Muscle layer of colon (tissue), 2 donors: Measurements from ENCODE around the gene POLR3H.

Experiments
- H3K27ac ChIP-seq: one replicate; pipeline ENCODE4 v1.7.0; 2013; ENCODE audit warnings: low read depth, mild to moderate bottlenecking, low read length, moderate library complexity
- H3K27me3 ChIP-seq, 2 donors: one replicate each; pipeline ENCODE4 v1.7.0; 2013; ENCODE audit warnings: low read length in 2 of 2, mild to moderate bottlenecking in 2 of 2; ENCODE audit not compliant: insufficient read depth in 2 of 2, control insufficient read depth in 1 of 2
- H3K36me3 ChIP-seq: one replicate; pipeline ENCODE4 v1.7.0; 2013; ENCODE audit warnings: mild to moderate bottlenecking, low read length; ENCODE audit not compliant: insufficient read depth
- H3K4me1 ChIP-seq: one replicate; pipeline ENCODE4 v1.7.0; 2013; ENCODE audit warnings: mild to moderate bottlenecking, low read length; ENCODE audit not compliant: insufficient read depth
- H3K4me3 ChIP-seq, 2 donors: one replicate each; pipeline ENCODE4 v1.7.0; 2013; ENCODE audit warnings: low read length in 2 of 2, low read depth in 1 of 2, mild to moderate bottlenecking in 1 of 2, moderate library complexity in 1 of 2
- H3K9ac ChIP-seq: one replicate; pipeline ENCODE4 v1.7.0; 2013; ENCODE audit warnings: low read length
- H3K9me3 ChIP-seq: one replicate; pipeline ENCODE4 v1.7.0; 2013; ENCODE audit warnings: mild to moderate bottlenecking, low read length
- donor health status: abdominal sarcoma.
- donor health status: Adenocarcinoma of cecum.

The POLR3H gene

DNA sequence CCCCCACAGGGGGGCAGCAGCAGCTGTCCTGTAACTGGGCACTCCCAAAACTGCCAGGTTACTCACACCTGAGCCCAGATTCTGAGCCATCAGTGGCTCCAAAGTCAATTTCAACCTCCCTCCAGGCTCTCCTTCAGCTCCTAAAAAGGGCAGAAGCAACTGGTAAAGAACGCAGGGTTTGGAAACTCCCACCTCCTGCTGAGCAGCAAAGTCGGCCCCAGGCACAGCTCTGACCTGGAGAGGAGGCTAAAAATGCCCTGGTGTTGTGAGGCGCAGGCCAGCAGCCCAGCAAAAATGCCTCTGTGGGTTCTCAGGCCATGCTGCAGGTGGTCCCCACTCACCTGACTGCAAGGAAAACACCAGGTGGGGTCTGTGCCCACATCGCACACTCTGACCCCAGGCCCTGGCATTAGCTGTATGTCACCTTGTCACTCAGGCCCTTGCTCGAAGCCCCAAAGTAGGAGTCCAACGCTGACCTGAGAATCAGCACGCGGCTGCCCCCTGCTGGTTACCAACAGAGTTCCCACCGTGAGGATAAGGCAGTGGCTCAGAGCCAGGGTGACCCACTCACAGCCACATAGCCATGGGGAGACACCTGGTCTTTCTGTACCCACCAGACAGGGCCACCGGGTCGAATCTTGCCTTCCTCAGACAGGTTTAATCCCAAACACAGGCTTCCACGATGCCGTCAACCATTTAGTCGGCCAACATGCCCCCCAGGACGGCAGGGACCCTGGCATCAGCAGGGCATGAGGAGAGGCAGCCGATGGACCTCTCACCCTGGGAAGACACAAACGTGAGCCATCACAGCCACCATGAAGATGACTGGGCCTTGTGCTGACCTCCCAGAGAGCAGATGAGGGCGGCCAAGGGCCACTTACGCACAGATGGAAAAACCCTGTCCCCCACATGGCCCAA is 11.1 kb downstream of the POLR3H start:
- Histone ChIP-seq H3K27me3 (no peaks in the 10 kb centered on the region), H3K9ac (no peak overlapping the region), H3K4me1 (peaks cover 10% of the 10 kb centered on the region), H3K9me3 (no peaks in the 10 kb centered on the region), H3K4me3 (no peak overlapping the region), H3K27ac (peak overlapping the region; percentile 16), H3K36me3 (peaks cover 50% of the 10 kb centered on the region)

DNA sequence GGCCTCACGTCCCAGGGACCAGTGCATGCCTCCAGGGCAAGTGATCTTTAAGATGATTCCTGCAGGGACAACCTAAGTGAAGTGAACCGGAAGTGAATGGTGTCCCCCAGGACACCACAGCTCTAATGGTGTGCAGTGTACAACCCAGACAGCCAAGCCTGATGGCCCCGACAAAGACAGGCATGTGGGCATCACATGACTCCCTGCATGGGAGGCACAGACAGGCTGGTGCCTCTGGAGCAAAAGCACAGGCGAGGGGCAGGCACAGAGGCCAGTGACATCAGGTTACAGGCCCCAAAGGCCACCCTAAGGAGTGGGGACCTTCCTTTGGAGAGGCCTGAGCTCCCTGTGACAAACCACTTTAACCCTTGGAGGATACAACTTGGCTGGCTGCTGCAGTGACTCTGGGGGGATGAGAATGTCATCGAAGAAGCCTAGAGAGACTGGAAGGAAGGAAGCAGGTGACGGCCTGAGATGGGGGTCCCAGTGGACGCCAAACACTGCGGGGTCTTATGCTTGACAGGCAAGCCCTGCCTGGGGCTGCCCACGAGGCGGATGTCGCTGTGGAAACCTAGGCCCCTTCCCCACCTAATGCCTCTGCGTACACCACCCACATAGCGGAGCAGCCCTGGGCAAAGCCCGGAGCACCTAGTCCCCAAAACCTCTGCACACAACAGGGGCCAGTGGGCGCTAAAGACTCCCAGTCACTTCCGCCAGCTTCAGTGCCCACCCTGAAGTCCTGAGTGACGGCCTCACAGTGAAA is 12.4 kb downstream of the POLR3H start:
- Histone ChIP-seq H3K9me3 (no peaks in the 10 kb centered on the region), H3K27me3 (no peaks in the 10 kb centered on the region), H3K9ac (no peak overlapping the region), H3K27ac (no peak overlapping the region), H3K4me3 (no peak overlapping the region), H3K4me1 (peaks cover 11% of the 10 kb centered on the region), H3K36me3 (peaks cover 63% of the 10 kb centered on the region)

DNA sequence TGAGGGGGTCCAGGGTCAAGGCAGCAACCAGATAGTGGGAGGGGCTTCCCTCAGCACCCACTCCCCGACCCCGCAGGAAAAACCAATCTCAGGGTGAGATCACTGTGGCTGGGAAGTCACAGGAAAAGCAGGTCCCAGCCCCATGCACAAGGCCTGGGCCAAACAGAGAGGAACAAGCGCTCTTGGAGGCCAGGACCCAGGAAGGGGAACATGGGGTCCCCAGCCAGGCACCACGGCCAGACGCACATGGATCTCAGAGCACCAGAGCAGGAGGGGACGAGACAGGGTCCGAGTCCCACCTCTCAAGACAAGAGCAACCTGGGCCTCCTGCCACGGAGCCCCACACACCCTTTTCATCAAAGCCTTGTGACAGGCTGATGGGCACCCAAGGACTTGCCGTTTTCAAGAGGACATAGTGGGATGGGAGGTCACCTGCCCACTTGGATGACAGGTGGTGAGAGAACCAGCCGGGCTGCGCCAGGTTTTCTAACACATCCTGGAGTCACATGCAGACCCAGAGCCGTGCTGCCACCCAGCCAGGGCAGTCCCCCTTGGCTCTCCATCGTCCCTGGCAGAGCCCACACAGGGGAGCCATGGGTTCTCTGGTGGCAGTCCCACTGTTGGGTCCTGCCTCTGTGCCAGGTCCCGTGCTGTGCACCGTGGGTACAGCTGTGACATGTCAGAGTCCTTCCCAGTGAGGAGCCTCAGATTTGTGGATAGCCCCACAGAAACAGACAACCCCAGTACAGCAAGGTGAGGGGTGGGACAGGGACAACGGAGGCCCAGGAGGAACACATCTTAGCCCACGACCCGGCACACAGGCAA is 13.2 kb downstream of the POLR3H start:
- Histone ChIP-seq H3K4me1 (peaks cover 19% of the 10 kb centered on the region), H3K27me3 (no peaks in the 10 kb centered on the region), H3K9ac (no peak overlapping the region), H3K27ac (no peak overlapping the region), H3K36me3 (peaks cover 71% of the 10 kb centered on the region), H3K9me3 (no peaks in the 10 kb centered on the region), H3K4me3 (no peak overlapping the region)

GRCh38 chr22:41528938-41529561 is 15.2 kb downstream of the POLR3H start:
- Histone ChIP-seq H3K4me1 (peaks cover 38% of the 10 kb centered on the region), H3K9me3 (no peaks in the 10 kb centered on the region), H3K36me3 (peaks cover 79% of the 10 kb centered on the region), H3K27me3 (no peaks in the 10 kb centered on the region), H3K9ac (no peak overlapping the region), H3K27ac (no peak overlapping the region), H3K4me3 (no peak overlapping the region)

DNA sequence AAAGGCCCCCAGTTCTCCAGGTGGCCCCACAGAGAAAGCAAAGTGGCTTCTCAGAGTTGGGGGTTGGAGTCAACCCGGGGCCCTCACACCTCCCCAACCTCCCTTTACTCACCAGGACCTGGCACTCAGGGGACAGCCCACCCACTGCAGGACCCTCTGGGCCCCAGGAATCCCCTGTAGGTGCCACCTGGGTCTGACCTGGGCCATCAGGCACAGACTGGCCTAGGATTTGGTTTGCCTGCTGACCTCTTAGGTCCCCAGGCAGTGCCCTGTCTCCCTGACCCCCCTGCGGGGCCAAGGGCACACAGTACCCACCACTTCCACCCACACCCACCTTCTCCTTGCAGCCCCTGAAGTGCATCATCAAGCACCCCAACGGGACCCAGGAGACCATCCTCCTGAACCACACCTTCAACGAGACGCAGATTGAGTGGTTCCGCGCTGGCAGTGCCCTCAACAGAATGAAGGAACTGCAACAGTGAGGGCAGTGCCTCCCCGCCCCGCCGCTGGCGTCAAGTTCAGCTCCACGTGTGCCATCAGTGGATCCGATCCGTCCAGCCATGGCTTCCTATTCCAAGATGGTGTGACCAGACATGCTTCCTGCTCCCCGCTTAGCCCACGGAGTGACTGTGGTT is 16.0 kb downstream of the POLR3H start:
- no peak overlapping the region for H3K4me3 ChIP-seq
- H3K36me3 ChIP-seq = peaks cover 74% of the 10 kb centered on the region
- no peak overlapping the region for H3K27ac ChIP-seq
- H3K4me1 ChIP-seq = peaks cover 41% of the 10 kb centered on the region
- H3K9me3 ChIP-seq = no peaks in the 10 kb centered on the region
- H3K9ac ChIP-seq = no peak overlapping the region
- no peaks in the 10 kb centered on the region for H3K27me3 ChIP-seq

DNA sequence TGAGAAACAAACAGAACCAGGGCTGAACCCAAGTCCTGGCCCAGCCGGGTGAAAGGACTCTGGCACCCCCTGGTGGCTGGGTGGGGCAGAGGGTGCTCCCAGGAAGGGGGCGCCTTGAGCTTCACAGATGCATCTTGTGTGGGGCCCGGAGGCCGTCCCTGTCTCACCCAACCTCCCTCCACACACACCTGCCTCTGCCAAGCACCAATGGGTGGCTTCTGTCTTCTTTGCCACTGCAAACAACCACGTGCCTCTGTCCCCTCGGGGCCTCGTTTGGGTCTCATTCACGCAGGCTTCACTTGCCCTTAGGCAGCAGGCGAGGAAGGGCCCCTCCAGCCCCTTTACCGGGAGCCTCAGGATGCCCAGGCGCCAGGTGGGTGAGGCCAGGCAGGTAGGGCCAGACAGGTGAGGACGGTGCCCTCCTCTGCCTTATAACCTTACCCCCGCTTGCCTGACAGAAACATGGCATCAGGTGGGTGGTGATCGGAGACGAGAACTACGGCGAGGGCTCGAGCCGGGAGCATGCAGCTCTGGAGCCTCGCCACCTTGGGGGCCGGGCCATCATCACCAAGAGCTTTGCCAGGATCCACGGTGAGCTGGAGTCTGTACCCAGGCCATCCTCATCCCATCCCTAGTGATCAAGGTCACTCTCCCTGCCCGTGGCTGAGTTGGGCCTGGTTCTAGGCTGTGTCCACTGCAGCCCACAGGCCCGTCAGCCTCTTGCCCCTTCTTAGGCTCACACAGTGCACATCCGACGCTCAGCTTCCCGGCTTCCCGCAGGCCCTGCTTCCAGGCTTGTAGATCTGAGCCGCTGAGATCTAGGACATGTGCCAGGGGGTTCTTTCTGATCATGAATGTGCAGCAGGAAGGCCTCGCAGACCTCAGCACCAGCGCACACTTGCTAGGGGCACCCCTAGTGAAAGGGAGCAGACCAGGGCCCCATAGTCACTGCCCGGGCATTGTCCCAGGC is 17.2 kb downstream of the POLR3H start:
- Histone ChIP-seq H3K27ac (no peak overlapping the region), H3K9me3 (no peaks in the 10 kb centered on the region), H3K36me3 (peaks cover 69% of the 10 kb centered on the region), H3K4me3 (no peak overlapping the region), H3K9ac (no peak overlapping the region), H3K4me1 (peaks cover 38% of the 10 kb centered on the region), H3K27me3 (no peaks in the 10 kb centered on the region)

GRCh38 chr22:41526226-41526829 is 17.9 kb downstream of the POLR3H start:
- peaks cover 62% of the 10 kb centered on the region for H3K36me3 ChIP-seq
- H3K9ac ChIP-seq = peak overlapping the region; percentile 6
- no peaks in the 10 kb centered on the region for H3K27me3 ChIP-seq
- no peaks in the 10 kb centered on the region for H3K9me3 ChIP-seq
- H3K4me3 ChIP-seq = no peak overlapping the region
- peaks cover 38% of the 10 kb centered on the region for H3K4me1 ChIP-seq
- peak overlapping the region; percentile 53 for H3K27ac ChIP-seq

- H3K4me1 ChIP-seq = peaks cover 38% of the 10 kb centered on the region
- H3K9me3 ChIP-seq = no peaks in the 10 kb centered on the region
- peak overlapping the region; percentile 61 for H3K27ac ChIP-seq
- no peaks in the 10 kb centered on the region for H3K27me3 ChIP-seq
- H3K4me3 ChIP-seq = no peak overlapping the region
- H3K9ac ChIP-seq = peak overlapping the region; percentile 6
- H3K36me3 ChIP-seq = peaks cover 61% of the 10 kb centered on the region
Observed at GRCh38 chr22:41525450-41526225, 18.6 kb downstream of the POLR3H start.

- Histone ChIP-seq H3K9me3 (no peaks in the 10 kb centered on the region), H3K36me3 (peaks cover 59% of the 10 kb centered on the region), H3K4me1 (peaks cover 38% of the 10 kb centered on the region), H3K27ac (peak overlapping the region; percentile 61), H3K27me3 (no peaks in the 10 kb centered on the region), H3K9ac (no peak overlapping the region), H3K4me3 (no peak overlapping the region)
Observed at GRCh38 chr22:41524809-41525449, 19.3 kb downstream of the POLR3H start.
